HepG2 (cell line): Measurements from ENCODE around the gene SERTAD2. TPM values are rescaled to one million over a fixed set of nuclear protein-coding genes. Genes with fewer than 3 reads are reported as not detected.

Source experiments
- ETV5 ChIP-seq: IDR thresholded peaks from 2 replicates; pipeline ENCODE4 v1.6.1; 2018; ENCODE audit warnings: missing biosample characterization, missing genetic modification reagents, inconsistent platforms, borderline replicate concordance
- GZF1 ChIP-seq: sonication (generic); formaldehyde crosslinking; IDR thresholded peaks from 2 replicates; pipeline ENCODE4 v1.5.1; 2020; ENCODE audit warnings: mild to moderate bottlenecking, missing genetic modification reagents
- HNF1A ChIP-seq, 2 experiments: sonication (generic) in 1 of 2; formaldehyde crosslinking in 1 of 2; IDR thresholded peaks; 2 replicates each; pipeline versions ENCODE4 v1.4.0 to v1.6.1; 2016 to 2020; ENCODE audit warnings: borderline replicate concordance in 1 of 2, low read depth in 1 of 2, mild to moderate bottlenecking in 1 of 2, missing genetic modification reagents in 1 of 2
- IRX3 ChIP-seq: sonication (generic); formaldehyde crosslinking; IDR thresholded peaks from 2 replicates; pipeline ENCODE4 v1.8.1; 2023; ENCODE audit warnings: mild to moderate bottlenecking, low read depth, missing genetic modification reagents, borderline replicate concordance
- MIER2 ChIP-seq: IDR thresholded peaks from 2 replicates; pipeline ENCODE4 v1.6.1; 2016; ENCODE audit warnings: missing biosample characterization, missing genetic modification reagents
- MYNN ChIP-seq: sonication (generic); formaldehyde crosslinking; IDR thresholded peaks from 2 replicates; pipeline ENCODE4 v1.4.0; 2020; ENCODE audit warnings: mild to moderate bottlenecking, low read depth, missing genetic modification reagents
- NFYB ChIP-seq: sonication (generic); formaldehyde crosslinking; IDR thresholded peaks from 2 replicates; pipeline ENCODE4 v1.4.0; 2020; ENCODE audit warnings: missing genetic modification reagents
- NPAS2 ChIP-seq: sonication (generic); formaldehyde crosslinking; IDR thresholded peaks from 2 replicates; pipeline ENCODE4 v1.8.0; 2022; ENCODE audit warnings: mild to moderate bottlenecking, missing genetic modification reagents, borderline replicate concordance
- RARG ChIP-seq: sonication (generic); formaldehyde crosslinking; IDR thresholded peaks from 2 replicates; pipeline ENCODE4 v1.4.0; 2020; ENCODE audit warnings: low read depth, mild to moderate bottlenecking, missing genetic modification reagents
- TOPORS ChIP-seq: sonication (generic); formaldehyde crosslinking; IDR thresholded peaks from 2 replicates; pipeline ENCODE4 v1.8.0; 2023; ENCODE audit warnings: mild to moderate bottlenecking, missing genetic modification reagents
- ZFP82 ChIP-seq: sonication (generic); formaldehyde crosslinking; IDR thresholded peaks from 2 replicates; pipeline ENCODE4 v1.5.1; 2020; ENCODE audit warnings: mild to moderate bottlenecking, missing genetic modification reagents, borderline replicate concordance
- ZFP90 ChIP-seq: sonication (generic); formaldehyde crosslinking; IDR thresholded peaks from 2 replicates; pipeline ENCODE4 v1.8.0; 2022; ENCODE audit warnings: missing genetic modification reagents, mild to moderate bottlenecking, inconsistent platforms, borderline replicate concordance
- ZMAT3 ChIP-seq: sonication (generic); formaldehyde crosslinking; conservative IDR thresholded peaks from 2 replicates; pipeline ENCODE4 v1.7.0; 2021; ENCODE audit warnings: missing genetic modification reagents
- ZNF33B ChIP-seq: sonication (generic); formaldehyde crosslinking; IDR thresholded peaks from 2 replicates; pipeline ENCODE4 v1.5.1; 2020; ENCODE audit warnings: mild to moderate bottlenecking, missing genetic modification reagents
- ZNF430 ChIP-seq: sonication (generic); formaldehyde crosslinking; IDR thresholded peaks from 2 replicates; pipeline ENCODE4 v1.9.0; 2021; ENCODE audit warnings: mild to moderate bottlenecking, missing genetic modification reagents
- ZNF513 ChIP-seq: sonication (generic); formaldehyde crosslinking; conservative IDR thresholded peaks from 2 replicates; pipeline ENCODE4 v1.5.0; 2020; ENCODE audit warnings: missing genetic modification reagents
- ZNF574 ChIP-seq: sonication (generic); formaldehyde crosslinking; IDR thresholded peaks from 2 replicates; pipeline ENCODE4 v1.4.0; 2020; ENCODE audit warnings: missing genetic modification reagents
- ZNF761 ChIP-seq: sonication (generic); formaldehyde crosslinking; conservative IDR thresholded peaks from 2 replicates; pipeline ENCODE4 v1.4.0; 2020; ENCODE audit warnings: mild to moderate bottlenecking, missing genetic modification reagents
- ZNF772 ChIP-seq: sonication (generic); formaldehyde crosslinking; IDR thresholded peaks from 2 replicates; pipeline ENCODE4 v1.5.0; 2020; ENCODE audit warnings: mild to moderate bottlenecking, missing genetic modification reagents
- ZNF781 ChIP-seq: sonication (generic); formaldehyde crosslinking; IDR thresholded peaks from 2 replicates; pipeline ENCODE4 v1.5.1; 2020; ENCODE audit warnings: borderline replicate concordance, mild to moderate bottlenecking, missing genetic modification reagents; ENCODE audit errors: not compliant biosample characterization
- ZSCAN12 ChIP-seq: sonication (generic); formaldehyde crosslinking; IDR thresholded peaks from 2 replicates; pipeline ENCODE4 v1.9.0; 2021; ENCODE audit warnings: mild to moderate bottlenecking, missing genetic modification reagents
- polyA plus RNA-seq, 8 experiments: library from polyadenylated mRNA; depleted of rRNA in 3 of 8; stranded (reverse) in 7 of 8; unstranded in 1 of 8; fragments of >200 nt; fragmentation: Illumina TruSeq in 4 of 8; extraction: Trizol in 4 of 8; gene quantifications; 2 replicates each; pipeline versions ENCODE4 v1.2.1 to v1.2.3, GENCODE V29; 2011 to 2016; ENCODE audit warnings: low read depth in 4 of 8, missing spikeins in 1 of 8, mixed read lengths in 1 of 8; ENCODE audit not compliant: insufficient read depth in 1 of 8
- total RNA-seq, 5 experiments: library from RNA; depleted of rRNA; stranded (reverse); fragments of >200 nt; fragmentation: Illumina TruSeq; extraction: Trizol; gene quantifications; 2 replicates each; pipeline ENCODE4 v1.2.3, GENCODE V29; 2016; ENCODE audit warnings: low read depth in 1 of 5

The SERTAD2 gene
- total and polyA plus RNA-seq, 2 of the 13 experiments (the other 11 are each of a cell fraction or from before 2014, with no cell fraction given) = 6.7 to 22.6 TPM

- TF ChIP-seq HNF1A (IDR thresholded peaks at IDR 0.05; ENCODE audit: low read depth) (no peak), HNF1A (CRISPR knock-in tag; IDR thresholded peaks at IDR 0.05; ENCODE audit: borderline replicate concordance) (peak; percentile 67), MIER2 (CRISPR knock-in tag) (0 out of 2 replicates have a peak, but pooled peaks have one; percentile 53), ZMAT3 (CRISPR knock-in tag) (peak; percentile 46), ZNF781 (CRISPR knock-in tag) (peak; percentile 88), ETV5 (CRISPR knock-in tag) (peak; percentile 41), ZFP90 (CRISPR knock-in tag) (peak; percentile 93; the same call in 1 of the 2 replicates), NFYB (no peak), IRX3 (CRISPR knock-in tag) (no peak), ZNF430 (CRISPR knock-in tag) (peak; percentile 80), ZNF761 (peak; percentile 79; the same call in 1 of the 2 replicates), ZNF772 (CRISPR knock-in tag) (peak; percentile 3; the same call in 1 of the 2 replicates), ZSCAN12 (CRISPR knock-in tag) (no peak), TOPORS (no peak), NPAS2 (CRISPR knock-in tag) (no peak), ZFP82 (peak; percentile 59; the same call in 1 of the 2 replicates), ZNF574 (CRISPR knock-in tag) (peak; percentile 67; the same call in 1 of the 2 replicates), ZNF513 (CRISPR knock-in tag) (no peak), GZF1 (0 out of 2 replicates have a peak, but pooled peaks have one; percentile 36), RARG (no peak), ZNF33B (CRISPR knock-in tag) (no peak), MYNN (CRISPR knock-in tag) (no peak)
Observed at GRCh38 chr2:64654063-64654811, 524 bp upstream of the SERTAD2 start (continued).
